ENCODE results near the gene CCDC61. TPM values are rescaled to one million over a fixed set of nuclear protein-coding genes. Genes with fewer than 3 reads are reported as not detected.
A peak's percentile ranks its signal among the peaks of the same experiment; 100 is the strongest.

CCDC61 gene
- total and polyA plus RNA-seq, 4 experiments from 2014 or later, result 6.4 to 39.6 (median 23.3) TPM

DNA sequence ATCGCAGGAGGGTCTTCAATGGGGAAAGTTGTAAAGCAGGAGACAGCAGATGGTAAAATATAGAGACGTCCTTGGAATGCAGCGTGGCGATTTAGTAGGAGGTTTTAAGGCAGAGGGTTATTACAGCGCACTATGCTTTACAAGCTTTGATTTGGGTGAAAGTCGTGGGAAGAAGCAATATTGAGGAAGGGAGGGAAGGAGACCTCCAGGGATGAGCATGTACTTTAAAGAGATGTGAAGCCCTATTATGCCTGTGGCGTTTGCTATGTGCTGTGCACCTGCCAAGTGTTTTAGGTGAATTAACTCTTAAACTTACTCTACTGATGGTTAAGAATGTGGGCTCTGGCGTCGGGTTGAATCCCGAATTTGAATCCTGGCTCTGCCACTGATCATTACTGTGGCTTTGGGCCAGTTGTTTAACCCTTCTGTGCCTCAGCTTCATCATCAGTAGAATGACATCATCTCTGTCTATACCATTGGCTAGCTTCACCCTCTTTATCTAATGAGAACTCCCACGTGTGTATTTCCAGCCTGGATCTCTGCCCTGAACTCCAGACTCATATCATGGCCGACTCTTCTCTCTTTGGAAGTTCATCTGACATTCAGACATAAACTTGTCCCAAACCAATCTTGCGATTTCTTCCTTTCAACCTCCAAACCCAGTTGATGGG, 583 bp downstream of the CCDC61 start:
- intact Hi-C loops (cut with micrococcal nuclease), result loop anchor here (1.0 to 10.0 kb wide), 8 partner anchors 19 to 411 kb away; partner anchors contain the start of genes DMWD, IRF2BP1, MYPOP and OPA3
- ChIA-PET POLR2A (ENCODE audit: partially characterized antibody) (interaction anchor here (0.9 to 2.9 kb wide), 14 partner anchors 12 to 994 kb away, joined by 3 to 11 read pairs (median 4); partner anchors contain the start of genes DMWD, FOXA3, IRF2BP1 and MYPOP), CTCF (ENCODE audit: partially characterized antibody) (interaction anchor here (1.0 to 4.6 kb wide), 5 partner anchors 15 to 227 kb away, joined by 3 to 16 read pairs (median 4); partner anchors contain the start of gene SIX5)
- no peaks in the 10 kb centered on the region for H3K9me3 Mint-ChIP-seq
- no peak for DNase-seq
- Histone ChIP-seq H3K36me3 (ENCODE audit: insufficient read depth, low read length) (no peaks in the 10 kb centered on the region), H3K27me3 (ENCODE audit: insufficient read depth, low read length) (no peaks in the 10 kb centered on the region), H3K9me3 (ENCODE audit: control insufficient read depth in 1 of 2, low read length in 2 of 2) (no peaks in the 10 kb centered on the region), H3K4me3 (ENCODE audit: low read length in 2 of 2) (peak overlapping the region; percentile 75 to 78), H3K27ac (ENCODE audit: low read depth, low read length) (peak overlapping the region; percentile 88), H3K4me1 (ENCODE audit: insufficient read depth, low read length) (peaks cover 31% of the 10 kb centered on the region)
- H3K36me3 Mint-ChIP-seq, result peaks cover 3 to 7% of the 10 kb centered on the region in 2 donors
- H3K27ac Mint-ChIP-seq, result peak overlapping the region in 1 of 7 donors; percentile 75
- H3K4me3 Mint-ChIP-seq, result no peak overlapping the region
- peaks cover 0 to 2% of the 10 kb centered on the region in 2 donors for H3K27me3 Mint-ChIP-seq
- H3K4me1 Mint-ChIP-seq, result peaks cover 16 to 26% (median 24%) of the 10 kb centered on the region in 4 donors

DNA sequence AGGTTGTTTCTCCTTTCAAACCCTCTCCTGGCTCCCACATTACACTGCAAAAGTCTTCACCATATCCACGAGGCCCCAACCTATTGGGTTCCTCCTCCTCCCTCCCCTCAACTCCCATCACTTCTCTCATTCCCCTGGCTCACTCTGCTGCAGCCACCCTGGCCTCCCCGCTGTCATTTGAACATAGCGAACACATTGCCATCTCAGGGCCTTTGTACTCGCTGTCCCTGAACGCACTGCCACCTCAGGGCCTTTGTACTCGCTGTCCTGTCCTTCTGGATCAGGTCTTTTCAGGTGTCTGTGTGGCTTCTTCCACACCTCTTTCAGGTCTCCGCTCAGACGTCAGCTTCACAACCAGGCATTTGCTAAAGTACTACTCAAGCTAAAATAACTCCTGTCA, 1.7 kb downstream of the CCDC61 start:
- H3K4me3 ChIP-seq (ENCODE audit: low read length in 2 of 2), result no peak overlapping the region
- no peak for DNase-seq
- ChIA-PET CTCF (ENCODE audit: partially characterized antibody) (interaction anchor here (3.3 to 4.6 kb wide), 2 partner anchors 14 to 20 kb away, joined by 15 to 16 read pairs; no protein-coding TSS in a partner anchor), POLR2A (ENCODE audit: partially characterized antibody) (no interaction called here)
- Mint-ChIP-seq H3K27ac (peak overlapping the region in 4 of 7 donors; percentile 1 to 89 (median 55)), H3K27me3 (no peaks in the 10 kb centered on the region), H3K4me1 (peaks cover 22 to 27% (median 26%) of the 10 kb centered on the region in 4 donors), H3K4me3 (peak overlapping the region in 3 of 8 donors; percentile 26 to 75 (median 62)), H3K9me3 (peaks cover 0 to 2% (median 0%) of the 10 kb centered on the region in 8 donors), H3K36me3 (peaks cover 3 to 7% of the 10 kb centered on the region in 2 donors)
- H3K27ac ChIP-seq (ENCODE audit: low read depth, low read length), result no peak overlapping the region
- H3K27me3 ChIP-seq (ENCODE audit: insufficient read depth, low read length), result no peaks in the 10 kb centered on the region
- H3K9me3 ChIP-seq (ENCODE audit: control insufficient read depth in 1 of 2, low read length in 2 of 2), result no peaks in the 10 kb centered on the region
- peaks cover 31% of the 10 kb centered on the region for H3K4me1 ChIP-seq (ENCODE audit: insufficient read depth, low read length)
- H3K36me3 ChIP-seq (ENCODE audit: insufficient read depth, low read length), result no peaks in the 10 kb centered on the region
- intact Hi-C loops (cut with micrococcal nuclease), result loop anchor here (10.0 kb wide), 2 partner anchors 202 to 412 kb away; partner anchors contain the start of genes DMWD and OPA3

DNA sequence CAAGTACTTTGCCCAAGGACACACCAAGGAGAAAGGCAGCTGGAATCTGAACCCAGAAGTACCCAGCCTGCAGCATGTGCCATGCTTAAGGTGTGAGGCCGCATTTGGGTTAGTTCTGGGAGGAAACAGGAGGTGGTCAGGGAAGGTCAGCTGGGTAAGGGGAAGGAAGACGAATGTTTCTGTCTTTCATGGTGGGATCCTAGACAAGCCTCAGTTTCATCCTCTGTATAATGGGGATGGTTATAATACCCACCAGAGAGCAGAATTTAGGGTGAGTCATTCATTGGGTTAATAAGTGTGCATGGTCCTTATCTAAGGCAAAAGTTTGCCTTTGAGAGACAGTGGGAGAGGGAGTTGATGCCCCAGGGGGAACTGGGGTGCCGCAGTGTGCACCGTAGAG, 3.6 kb downstream of the CCDC61 start:
- no peaks in the 10 kb centered on the region for H3K27me3 ChIP-seq (ENCODE audit: insufficient read depth, low read length)
- ChIA-PET CTCF (ENCODE audit: partially characterized antibody) (interaction anchor here (0.6 to 4.6 kb wide), 2 partner anchors 12 to 405 kb away, joined by 5 to 15 read pairs; no protein-coding TSS in a partner anchor), POLR2A (ENCODE audit: partially characterized antibody) (interaction anchor here (0.9 kb wide), 1 partner anchor 18 kb away, joined by 4 read pairs; no protein-coding TSS in a partner anchor)
- DNase-seq, result no peak
- Mint-ChIP-seq H3K36me3 (peaks cover 3 to 7% of the 10 kb centered on the region in 2 donors), H3K27ac (peak overlapping the region in 2 of 7 donors; percentile 33 to 48), H3K9me3 (peaks cover 0 to 2% (median 0%) of the 10 kb centered on the region in 8 donors), H3K27me3 (no peaks in the 10 kb centered on the region), H3K4me1 (peaks cover 22 to 27% (median 26%) of the 10 kb centered on the region in 4 donors), H3K4me3 (peak overlapping the region in 3 of 8 donors; percentile 8 to 35 (median 20))
- intact Hi-C loops (cut with micrococcal nuclease), result loop anchor here (10.0 kb wide), 2 partner anchors 204 to 414 kb away; partner anchors contain the start of genes DMWD and OPA3
- no peaks in the 10 kb centered on the region for H3K9me3 ChIP-seq (ENCODE audit: control insufficient read depth in 1 of 2, low read length in 2 of 2)
- H3K27ac ChIP-seq (ENCODE audit: low read depth, low read length), result no peak overlapping the region
- H3K36me3 ChIP-seq (ENCODE audit: insufficient read depth, low read length), result no peaks in the 10 kb centered on the region
- H3K4me3 ChIP-seq (ENCODE audit: low read length in 2 of 2), result no peak overlapping the region
- H3K4me1 ChIP-seq (ENCODE audit: insufficient read depth, low read length), result peaks cover 31% of the 10 kb centered on the region

GRCh38 chr19:45999653-46000121, 4.4 kb downstream of the CCDC61 start:
- CTCF ChIA-PET (ENCODE audit: partially characterized antibody), result interaction anchor here (4.6 kb wide), 1 partner anchor 11 kb away, joined by 15 read pairs; no protein-coding TSS in a partner anchor
- Mint-ChIP-seq H3K4me1 (peaks cover 22 to 27% (median 26%) of the 10 kb centered on the region in 4 donors), H3K27me3 (no peaks in the 10 kb centered on the region), H3K27ac (peak overlapping the region in 1 of 7 donors; percentile 23), H3K36me3 (peaks cover 6 to 7% of the 10 kb centered on the region in 2 donors), H3K9me3 (peaks cover 0 to 2% (median 0%) of the 10 kb centered on the region in 8 donors), H3K4me3 (peak overlapping the region in 5 of 8 donors; percentile 33 to 70 (median 53))
- Histone ChIP-seq H3K9me3 (ENCODE audit: control insufficient read depth in 1 of 2, low read length in 2 of 2) (no peaks in the 10 kb centered on the region), H3K27ac (ENCODE audit: low read depth, low read length) (no peak overlapping the region), H3K4me1 (ENCODE audit: insufficient read depth, low read length) (peaks cover 26% of the 10 kb centered on the region), H3K27me3 (ENCODE audit: insufficient read depth, low read length) (no peaks in the 10 kb centered on the region), H3K36me3 (ENCODE audit: insufficient read depth, low read length) (no peaks in the 10 kb centered on the region), H3K4me3 (ENCODE audit: low read length in 2 of 2) (no peak overlapping the region)
- DNase-seq, result peak in 1 of 5 donors; percentile 50
- POLR2A ChIA-PET (ENCODE audit: partially characterized antibody), result no interaction called here
- intact Hi-C loops (cut with micrococcal nuclease), result loop anchor here (10.0 kb wide), 2 partner anchors 205 to 415 kb away; partner anchors contain the start of genes DMWD and OPA3

DNA sequence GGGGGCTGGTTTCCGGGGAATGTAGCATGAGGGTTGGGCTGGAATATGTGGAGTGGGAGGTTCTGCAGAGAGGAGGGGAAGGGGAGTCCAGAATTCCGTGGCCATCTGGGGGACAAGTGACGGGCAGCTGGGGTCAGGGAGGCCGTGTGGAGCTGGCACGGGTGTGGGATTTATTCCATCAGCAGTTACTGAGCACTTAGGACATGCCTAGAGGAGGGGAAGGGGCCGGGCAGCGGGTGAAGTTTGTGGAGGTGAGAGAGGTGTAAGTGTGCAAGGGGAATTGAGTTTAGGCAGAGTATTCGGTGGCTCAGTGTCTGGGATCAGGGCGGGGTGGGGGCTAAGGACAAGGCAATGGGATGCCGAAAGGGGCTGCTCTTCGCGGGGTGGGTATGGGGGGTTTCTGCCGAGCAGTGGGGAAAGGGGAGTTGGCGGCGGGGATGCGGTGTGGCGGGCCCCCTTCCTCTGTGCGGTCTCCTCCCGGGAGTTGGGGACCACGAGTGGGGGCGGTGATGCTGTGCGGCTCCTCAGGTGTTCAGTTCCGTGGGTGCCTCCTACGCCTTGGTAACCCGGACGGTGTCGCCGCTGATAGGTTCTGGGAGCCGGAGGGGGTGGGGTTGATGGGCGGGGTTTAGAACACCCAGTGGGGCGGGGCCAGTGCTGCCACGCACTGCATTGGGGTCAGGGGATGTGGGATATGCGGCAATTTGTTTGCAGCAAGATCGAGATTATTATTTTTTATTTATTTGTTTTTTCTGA, 5.4 kb downstream of the CCDC61 start:
- no peak overlapping the region for H3K27ac ChIP-seq (ENCODE audit: low read depth, low read length)
- no peaks in the 10 kb centered on the region for H3K27me3 Mint-ChIP-seq
- peaks cover 6 to 11% of the 10 kb centered on the region in 2 donors for H3K36me3 Mint-ChIP-seq
- peaks cover 25% of the 10 kb centered on the region for H3K4me1 ChIP-seq (ENCODE audit: insufficient read depth, low read length)
- intact Hi-C loops (cut with micrococcal nuclease), result no loop called here
- CTCF ChIA-PET (ENCODE audit: partially characterized antibody), result no interaction called here
- no peak overlapping the region for H3K4me3 ChIP-seq (ENCODE audit: low read length in 2 of 2)
- H3K27ac Mint-ChIP-seq, result peak overlapping the region in 6 of 7 donors; percentile 72 to 92 (median 82)
- peaks cover 0 to 2% (median 0%) of the 10 kb centered on the region in 8 donors for H3K9me3 Mint-ChIP-seq
- peak overlapping the region; percentile 82 to 93 (median 87) for H3K4me3 Mint-ChIP-seq
- POLR2A ChIA-PET (ENCODE audit: partially characterized antibody), result no interaction called here
- no peaks in the 10 kb centered on the region for H3K36me3 ChIP-seq (ENCODE audit: insufficient read depth, low read length)
- H3K4me1 Mint-ChIP-seq, result peaks cover 22 to 27% (median 26%) of the 10 kb centered on the region in 4 donors
- no peaks in the 10 kb centered on the region for H3K9me3 ChIP-seq (ENCODE audit: control insufficient read depth in 1 of 2, low read length in 2 of 2)
- peak; percentile 65 to 84 (median 70) for DNase-seq
- no peaks in the 10 kb centered on the region for H3K27me3 ChIP-seq (ENCODE audit: insufficient read depth, low read length)

- H3K27me3 ChIP-seq (ENCODE audit: insufficient read depth, low read length), result no peaks in the 10 kb centered on the region
- H3K4me3 Mint-ChIP-seq, result no peak overlapping the region
- intact Hi-C loops (cut with micrococcal nuclease), result no loop called here
- no peaks in the 10 kb centered on the region for H3K27me3 Mint-ChIP-seq
- H3K36me3 Mint-ChIP-seq, result peaks cover 8 to 10% of the 10 kb centered on the region in 2 donors
- peaks cover 17 to 27% (median 22%) of the 10 kb centered on the region in 4 donors for H3K4me1 Mint-ChIP-seq
- POLR2A ChIA-PET (ENCODE audit: partially characterized antibody), result interaction anchor here (0.6 kb wide), 1 partner anchor 1301 kb away, joined by 3 read pairs; no protein-coding TSS in a partner anchor
- H3K36me3 ChIP-seq (ENCODE audit: insufficient read depth, low read length), result peaks cover 4% of the 10 kb centered on the region
- no peak overlapping the region for H3K27ac Mint-ChIP-seq
- no peak overlapping the region for H3K4me3 ChIP-seq (ENCODE audit: low read length in 2 of 2)
- peaks cover 16% of the 10 kb centered on the region for H3K4me1 ChIP-seq (ENCODE audit: insufficient read depth, low read length)
- H3K27ac ChIP-seq (ENCODE audit: low read depth, low read length), result no peak overlapping the region
- DNase-seq, result no peak
- CTCF ChIA-PET (ENCODE audit: partially characterized antibody), result interaction anchor here (1.0 kb wide), 1 partner anchor 139 kb away, joined by 3 read pairs; no protein-coding TSS in a partner anchor
- H3K9me3 ChIP-seq (ENCODE audit: control insufficient read depth in 1 of 2, low read length in 2 of 2), result no peaks in the 10 kb centered on the region
- H3K9me3 Mint-ChIP-seq, result peaks cover 0 to 2% (median 0%) of the 10 kb centered on the region in 8 donors
Observed at GRCh38 chr19:46002678-46003275, 7.5 kb downstream of the CCDC61 start.

All from CD4-positive, alpha-beta memory T cell (primary cell).